HUES48 (cell line): ENCODE data around the gene MYO5A.
A peak's percentile ranks its signal among the peaks of the same experiment; 100 is the strongest.
"Not testable (repeated sequence)": the region's sequence is repeated elsewhere in the genome, so short reads cannot be mapped to it uniquely, and the experiment has no call there.

Experiments used
- H3K27ac ChIP-seq: one replicate; pipeline ENCODE4 v1.7.0; 2013; ENCODE audit warnings: low read depth, low read length, inconsistent platforms
- H3K27me3 ChIP-seq: 2 replicates; pipeline ENCODE4 v1.6.1; 2013; ENCODE audit warnings: mild to moderate bottlenecking, low read length; ENCODE audit not compliant: control insufficient read depth, insufficient read depth
- H3K36me3 ChIP-seq: 2 replicates; pipeline ENCODE4 v1.6.1; 2013; ENCODE audit warnings: low read length; ENCODE audit not compliant: control insufficient read depth, insufficient read depth
- H3K4me1 ChIP-seq: 2 replicates; pipeline ENCODE4 v1.6.1; 2013; ENCODE audit warnings: mild to moderate bottlenecking, low read length; ENCODE audit not compliant: control insufficient read depth, insufficient read depth
- H3K4me3 ChIP-seq: 2 replicates; pipeline ENCODE4 v1.5.1; 2013; ENCODE audit warnings: mild to moderate bottlenecking, low read depth, low read length
- H3K9ac ChIP-seq: 2 replicates; pipeline ENCODE4 v1.6.1; 2013; ENCODE audit warnings: mild to moderate bottlenecking, low read depth, low read length, moderate library complexity
- H3K9me3 ChIP-seq: 2 replicates; pipeline ENCODE4 v1.6.1; 2013; ENCODE audit warnings: low read length; ENCODE audit not compliant: control insufficient read depth, insufficient read depth

The MYO5A gene

GRCh38 chr15:52288986-52289385 is 239.7 kb downstream of the MYO5A start:
- H3K4me1 ChIP-seq = peaks cover 9% of the 10 kb centered on the region

GRCh38 chr15:52288051-52288942 is 240.4 kb downstream of the MYO5A start:
- Histone ChIP-seq H3K27ac (peak overlapping the region; percentile 56), H3K9ac (no peak overlapping the region), H3K9me3 (peaks cover 3% of the 10 kb centered on the region; the same call in 1 of the 2 replicates), H3K4me1 (peaks cover 9% of the 10 kb centered on the region), H3K4me3 (no peak overlapping the region), H3K27me3 (no peaks in the 10 kb centered on the region), H3K36me3 (peaks cover 9% of the 10 kb centered on the region)

More at GRCh38 chr15:52288986-52289385, 239.7 kb downstream of the MYO5A start:
- Histone ChIP-seq H3K27me3 (no peaks in the 10 kb centered on the region), H3K27ac (no peak overlapping the region), H3K9me3 (peaks cover 3% of the 10 kb centered on the region; the same call in 1 of the 2 replicates), H3K4me3 (no peak overlapping the region), H3K36me3 (peaks cover 12% of the 10 kb centered on the region), H3K9ac (no peak overlapping the region)

- peaks cover 11% of the 10 kb centered on the region for H3K36me3 ChIP-seq
- H3K9ac ChIP-seq = no peak overlapping the region
- H3K27me3 ChIP-seq = no peaks in the 10 kb centered on the region
- peaks cover 3% of the 10 kb centered on the region; the same call in 1 of the 2 replicates for H3K9me3 ChIP-seq
- no peak overlapping the region for H3K27ac ChIP-seq
- H3K4me1 ChIP-seq = peaks cover 9% of the 10 kb centered on the region
- no peak overlapping the region for H3K4me3 ChIP-seq
Observed at GRCh38 chr15:52287114-52287513, 241.6 kb downstream of the MYO5A start.

GRCh38 chr15:52285941-52286340 is 242.7 kb downstream of the MYO5A start:
- H3K4me3 ChIP-seq, H3K27me3 ChIP-seq, H3K9me3 ChIP-seq, H3K9ac ChIP-seq, H3K27ac ChIP-seq, H3K4me1 ChIP-seq: not testable (repeated sequence)
- peaks cover 19% of the 10 kb centered on the region for H3K36me3 ChIP-seq

GRCh38 chr15:52284164-52284563 is 244.5 kb downstream of the MYO5A start:
- 0 out of 2 replicates have a peak, but pooled peaks cover under 1% of the 10 kb centered on the region for H3K4me1 ChIP-seq
- H3K9ac ChIP-seq = no peak overlapping the region
- peaks cover 3% of the 10 kb centered on the region; the same call in 1 of the 2 replicates for H3K9me3 ChIP-seq
- H3K36me3 ChIP-seq = peaks cover 33% of the 10 kb centered on the region
- no peak overlapping the region for H3K27ac ChIP-seq
- H3K4me3 ChIP-seq = no peak overlapping the region
- no peaks in the 10 kb centered on the region for H3K27me3 ChIP-seq

GRCh38 chr15:52283281-52283680 is 245.4 kb downstream of the MYO5A start:
- Histone ChIP-seq H3K9me3 (peaks cover 3% of the 10 kb centered on the region; the same call in 1 of the 2 replicates), H3K27ac (no peak overlapping the region), H3K4me1 (no peaks in the 10 kb centered on the region), H3K36me3 (peaks cover 41% of the 10 kb centered on the region), H3K27me3 (no peaks in the 10 kb centered on the region), H3K4me3 (no peak overlapping the region), H3K9ac (no peak overlapping the region)

DNA sequence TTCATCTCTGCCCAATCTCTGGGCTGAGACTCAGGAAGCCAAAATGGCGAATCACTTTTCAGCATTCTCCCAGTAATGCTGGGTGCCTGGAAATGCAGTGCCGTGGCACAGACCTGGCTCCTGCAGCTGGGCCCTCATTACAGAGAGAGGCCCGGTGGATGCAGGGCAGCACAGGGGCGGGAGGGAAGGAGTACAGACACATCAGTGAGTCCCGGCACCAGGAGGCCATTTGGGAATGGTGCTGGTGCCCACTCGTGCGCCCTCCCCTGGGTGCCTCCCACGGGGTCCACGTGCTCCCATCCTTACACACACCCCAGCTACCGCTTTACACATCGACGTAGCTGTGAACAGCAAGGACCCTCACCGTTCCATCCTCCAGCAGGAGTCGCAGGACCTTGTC is 246.3 kb downstream of the MYO5A start:
- Histone ChIP-seq H3K9ac (no peak overlapping the region), H3K4me3 (no peak overlapping the region), H3K9me3 (peaks cover 3% of the 10 kb centered on the region; the same call in 1 of the 2 replicates), H3K36me3 (peaks cover 50% of the 10 kb centered on the region), H3K4me1 (no peaks in the 10 kb centered on the region), H3K27me3 (no peaks in the 10 kb centered on the region), H3K27ac (no peak overlapping the region)

DNA sequence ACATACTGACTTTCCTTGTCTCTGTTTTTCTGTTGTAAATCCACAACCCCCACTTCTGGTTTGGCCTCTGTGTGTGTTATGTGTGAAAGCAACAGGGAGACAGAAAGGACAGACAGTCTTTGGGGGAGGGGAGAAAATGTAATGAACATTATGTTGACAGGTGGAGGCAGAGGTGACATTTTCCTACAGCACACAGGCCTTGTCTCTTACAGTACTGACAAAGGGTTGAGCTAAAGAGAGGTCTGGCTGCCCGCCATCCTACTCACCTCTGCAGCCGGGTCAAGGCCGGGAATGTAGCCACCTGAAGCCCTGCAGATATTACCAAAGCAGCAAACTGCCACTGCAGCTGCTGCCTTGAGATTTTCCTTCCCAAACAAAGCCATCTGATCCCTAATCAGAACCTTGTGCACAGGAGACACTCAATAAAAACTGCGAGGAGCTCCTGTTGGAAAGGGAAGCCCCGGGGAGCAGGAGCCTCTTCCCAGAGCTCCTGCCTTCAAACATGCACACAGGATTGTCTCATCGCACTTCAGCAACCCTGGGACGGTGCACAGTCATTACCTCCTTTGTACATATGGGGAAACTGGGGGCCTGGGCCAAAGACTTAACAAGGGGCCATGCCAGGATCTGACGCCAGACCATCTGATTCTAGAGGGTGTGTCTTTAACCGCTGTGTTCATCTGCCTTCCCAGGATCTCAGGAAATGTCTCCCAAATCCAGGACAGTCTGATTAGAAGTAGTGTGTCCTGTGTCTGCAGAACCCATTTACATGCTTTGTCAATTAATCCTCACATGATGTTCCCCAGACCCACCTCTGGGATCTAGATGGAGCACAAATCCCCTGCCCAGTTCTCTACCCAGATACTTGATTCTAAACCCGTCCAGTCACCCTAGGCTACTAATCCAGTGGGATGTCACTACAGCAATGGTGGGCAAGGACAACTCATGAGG is 247.3 kb downstream of the MYO5A start:
- Histone ChIP-seq H3K4me1 (no peaks in the 10 kb centered on the region), H3K4me3 (no peak overlapping the region), H3K36me3 (peaks cover 61% of the 10 kb centered on the region), H3K27me3 (no peaks in the 10 kb centered on the region), H3K27ac (no peak overlapping the region), H3K9ac (no peak overlapping the region), H3K9me3 (no peaks in the 10 kb centered on the region)

DNA sequence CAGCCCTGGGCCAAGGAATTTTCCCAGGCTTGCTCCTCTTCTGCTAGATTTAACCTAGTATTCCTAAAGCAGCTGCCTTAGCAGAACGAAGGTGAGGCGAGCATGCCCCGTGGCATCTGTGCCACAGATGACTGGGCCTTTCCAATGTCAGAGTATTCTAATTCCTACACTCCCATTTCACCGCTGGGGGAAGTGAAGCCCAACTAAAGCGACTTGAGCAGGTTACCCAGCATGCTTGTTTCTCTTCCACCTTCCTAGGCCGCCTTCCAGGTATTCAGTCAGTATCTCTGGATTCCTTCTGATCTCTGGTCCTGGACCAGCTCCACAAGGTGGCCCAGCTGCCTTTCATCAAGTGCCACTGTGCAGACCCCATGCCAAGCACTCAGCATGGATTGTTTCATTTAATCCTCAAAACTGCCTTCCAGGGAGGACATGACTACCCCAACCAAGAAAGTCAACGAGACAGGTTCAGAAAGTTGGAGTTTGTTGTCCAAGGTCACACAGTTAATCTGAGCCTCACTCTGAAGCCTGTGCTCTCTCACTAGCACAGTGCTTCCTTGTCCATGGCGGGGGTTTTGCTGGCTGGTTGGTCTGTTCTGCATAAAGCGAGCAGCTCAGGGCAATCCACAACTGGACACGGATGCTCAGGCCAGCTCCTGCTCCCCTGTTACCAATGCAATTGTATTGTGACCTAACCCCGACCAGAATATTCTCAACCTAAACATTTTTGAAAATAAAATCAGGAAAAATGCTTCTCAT is 248.2 kb downstream of the MYO5A start:
- no peaks in the 10 kb centered on the region for H3K9me3 ChIP-seq
- no peak overlapping the region for H3K9ac ChIP-seq
- H3K36me3 ChIP-seq = peaks cover 69% of the 10 kb centered on the region
- H3K27ac ChIP-seq = no peak overlapping the region
- H3K4me3 ChIP-seq = no peak overlapping the region
- no peaks in the 10 kb centered on the region for H3K4me1 ChIP-seq
- H3K27me3 ChIP-seq = no peaks in the 10 kb centered on the region

DNA sequence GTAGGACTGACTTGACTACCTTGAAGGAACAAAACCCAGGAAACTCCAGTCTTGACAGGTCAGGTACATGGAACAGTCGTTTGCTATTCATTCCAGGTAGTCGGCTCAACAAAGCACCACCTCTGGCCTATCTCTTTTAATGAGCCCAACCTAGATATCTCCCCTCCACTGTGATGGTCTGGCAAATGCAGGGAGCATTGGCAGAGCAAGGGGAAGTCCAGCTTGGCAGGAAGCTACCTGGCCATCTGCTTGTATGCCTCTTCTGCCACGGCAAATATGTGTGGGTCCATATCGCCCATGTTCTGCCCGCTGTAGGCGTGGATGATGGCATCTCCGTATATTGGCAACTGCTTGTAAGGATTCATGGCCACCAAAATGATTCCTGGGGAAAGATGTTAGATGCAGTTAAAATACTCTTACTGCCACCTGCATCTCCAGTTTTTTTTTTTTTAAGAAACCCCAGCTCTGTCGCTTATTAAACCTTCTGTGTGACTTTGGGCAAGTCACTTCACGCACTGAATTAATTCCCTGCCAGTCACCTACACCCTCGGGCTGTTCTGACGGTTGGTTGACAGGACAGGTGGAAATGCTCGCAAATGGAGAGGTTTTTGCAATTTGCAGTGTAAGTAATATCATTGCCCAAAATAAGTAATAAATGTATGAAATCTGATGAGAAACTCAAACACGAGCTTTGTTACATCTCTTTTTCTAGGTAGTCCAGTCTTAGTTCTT is 249.9 kb downstream of the MYO5A start:
- Histone ChIP-seq H3K27ac (no peak overlapping the region), H3K27me3 (no peaks in the 10 kb centered on the region), H3K4me1 (no peaks in the 10 kb centered on the region), H3K9me3 (no peaks in the 10 kb centered on the region), H3K9ac (no peak overlapping the region), H3K36me3 (peaks cover 86% of the 10 kb centered on the region), H3K4me3 (no peak overlapping the region)
